Glutamatergic neuron (in vitro differentiated cells): ENCODE results near the gene COL2A1. TPM values are rescaled to one million over a fixed set of nuclear protein-coding genes. Genes with fewer than 3 reads are reported as not detected.

Experiments used
- DNase-seq: peaks from one replicate; pipeline ENCODE4 v3.0.0; 2022
- H3K27ac Mint-ChIP-seq: one replicate; pipeline ENCODE4 v1.8.0; 2020; ENCODE audit warnings: mild to moderate bottlenecking, mixed read lengths, inconsistent platforms; ENCODE audit not compliant: unreplicated experiment
- H3K27me3 Mint-ChIP-seq: one replicate; pipeline ENCODE4 v1.8.0; 2020; ENCODE audit warnings: mild to moderate bottlenecking, moderate library complexity, mixed read lengths, inconsistent platforms; ENCODE audit not compliant: unreplicated experiment
- H3K36me3 Mint-ChIP-seq: one replicate; pipeline ENCODE4 v1.8.0; 2020; ENCODE audit warnings: mild to moderate bottlenecking, mixed read lengths, inconsistent platforms; ENCODE audit not compliant: unreplicated experiment
- H3K4me1 Mint-ChIP-seq: one replicate; pipeline ENCODE4 v1.8.0; 2020; ENCODE audit warnings: mild to moderate bottlenecking, low read depth, mixed read lengths, inconsistent platforms; ENCODE audit not compliant: unreplicated experiment
- H3K4me3 Mint-ChIP-seq: one replicate; pipeline ENCODE4 v1.8.0; 2020; ENCODE audit warnings: mild to moderate bottlenecking, mixed read lengths, inconsistent platforms; ENCODE audit not compliant: unreplicated experiment
- H3K9me3 Mint-ChIP-seq: one replicate; pipeline ENCODE4 v1.8.0; 2020; ENCODE audit warnings: mild to moderate bottlenecking, moderate library complexity, mixed read lengths, inconsistent platforms; ENCODE audit not compliant: unreplicated experiment
- total RNA-seq: library from RNA; stranded (reverse); fragmentation: NEBNext Ultra II Directional; extraction: Animal tissue kit (Norgen Biotek cat#: 25700); gene quantifications from one replicate; pipeline ENCODE4 v1.2.1, GENCODE V29; 2021; ENCODE audit not compliant: unreplicated experiment
- TF ChIP-seq, protein P1 (sequence below): fragments of 200-600 bp; sonication (generic); IDR thresholded peaks from one replicate; pipeline ENCODE4 v1.5.0; 2021; ENCODE audit not compliant: partially characterized antibody, unreplicated experiment

The COL2A1 gene
- total RNA-seq, 1 donor from 2014 or later, result 0.34 TPM

DNA sequence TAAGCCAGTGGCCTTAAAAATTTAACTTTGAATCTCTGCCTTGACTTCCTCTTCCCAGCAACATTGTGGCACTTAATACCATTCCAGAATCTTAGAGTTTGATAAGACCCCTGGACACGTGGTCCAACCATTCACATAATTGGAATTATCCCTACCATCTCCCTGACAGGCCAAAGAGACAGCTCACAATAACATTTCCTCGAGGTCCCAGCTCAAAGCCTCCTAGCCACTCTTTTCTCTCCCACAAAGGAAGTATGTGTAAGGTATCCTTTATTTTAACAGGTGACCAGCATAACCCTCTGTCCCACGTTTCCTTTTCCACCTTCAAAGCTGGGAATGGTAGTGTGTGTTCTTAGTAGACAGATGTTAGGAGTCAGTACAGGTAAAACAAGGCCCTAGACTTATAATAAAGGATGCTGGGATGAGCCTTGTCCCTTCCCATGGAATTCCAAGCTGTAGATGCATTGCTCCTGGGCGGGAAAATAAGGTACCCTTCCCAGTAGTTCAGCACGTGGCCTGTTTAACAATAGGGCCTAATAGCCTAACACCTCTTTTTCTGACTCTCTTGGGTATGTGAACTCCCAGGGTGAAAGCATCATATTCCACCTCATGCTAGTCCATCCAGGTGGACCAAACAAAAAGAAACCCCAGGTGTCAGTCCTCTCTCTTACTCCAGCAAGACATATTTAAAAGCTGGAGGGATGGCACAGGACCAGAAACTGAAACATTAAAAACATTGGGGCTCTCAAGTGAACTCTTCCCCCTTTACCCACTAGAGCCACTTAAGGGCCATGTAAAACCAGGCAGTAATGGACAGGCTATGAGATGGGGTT is 37.5 kb upstream of the COL2A1 start:
- H3K4me3 Mint-ChIP-seq, result no peak overlapping the region
- DNase-seq, result no peak
- H3K36me3 Mint-ChIP-seq, result no peaks in the 10 kb centered on the region
- H3K27me3 Mint-ChIP-seq, result no peaks in the 10 kb centered on the region
- peaks cover 6% of the 10 kb centered on the region for H3K4me1 Mint-ChIP-seq
- TF ChIP-seq, protein P1, sequence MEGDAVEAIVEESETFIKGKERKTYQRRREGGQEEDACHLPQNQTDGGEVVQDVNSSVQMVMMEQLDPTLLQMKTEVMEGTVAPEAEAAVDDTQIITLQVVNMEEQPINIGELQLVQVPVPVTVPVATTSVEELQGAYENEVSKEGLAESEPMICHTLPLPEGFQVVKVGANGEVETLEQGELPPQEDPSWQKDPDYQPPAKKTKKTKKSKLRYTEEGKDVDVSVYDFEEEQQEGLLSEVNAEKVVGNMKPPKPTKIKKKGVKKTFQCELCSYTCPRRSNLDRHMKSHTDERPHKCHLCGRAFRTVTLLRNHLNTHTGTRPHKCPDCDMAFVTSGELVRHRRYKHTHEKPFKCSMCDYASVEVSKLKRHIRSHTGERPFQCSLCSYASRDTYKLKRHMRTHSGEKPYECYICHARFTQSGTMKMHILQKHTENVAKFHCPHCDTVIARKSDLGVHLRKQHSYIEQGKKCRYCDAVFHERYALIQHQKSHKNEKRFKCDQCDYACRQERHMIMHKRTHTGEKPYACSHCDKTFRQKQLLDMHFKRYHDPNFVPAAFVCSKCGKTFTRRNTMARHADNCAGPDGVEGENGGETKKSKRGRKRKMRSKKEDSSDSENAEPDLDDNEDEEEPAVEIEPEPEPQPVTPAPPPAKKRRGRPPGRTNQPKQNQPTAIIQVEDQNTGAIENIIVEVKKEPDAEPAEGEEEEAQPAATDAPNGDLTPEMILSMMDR, result no peak
- H3K9me3 Mint-ChIP-seq, result no peaks in the 10 kb centered on the region
- no peak overlapping the region for H3K27ac Mint-ChIP-seq

DNA sequence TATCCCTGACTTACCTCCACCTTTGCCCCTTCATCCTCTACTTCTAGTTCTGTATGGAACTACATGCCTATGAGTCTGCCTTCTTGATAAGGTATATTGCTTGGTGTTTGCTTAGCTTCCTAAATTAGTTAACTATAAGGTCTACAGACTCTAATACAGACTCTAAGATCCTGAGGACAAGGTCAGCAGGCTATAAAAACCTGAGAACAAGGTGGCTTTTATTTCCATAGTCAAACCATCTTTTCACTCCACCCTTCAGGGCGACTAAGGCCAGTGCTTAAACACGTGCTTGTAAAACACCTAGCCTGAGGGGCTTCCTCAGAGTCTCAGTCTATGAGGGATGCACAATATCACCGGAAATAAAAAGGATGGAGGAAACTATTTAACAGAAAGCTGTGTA is 36.1 kb upstream of the COL2A1 start:
- H3K9me3 Mint-ChIP-seq, result no peaks in the 10 kb centered on the region
- TF ChIP-seq, protein P1, result no peak
- H3K4me1 Mint-ChIP-seq, result peaks cover 6% of the 10 kb centered on the region
- H3K4me3 Mint-ChIP-seq, result no peak overlapping the region
- no peaks in the 10 kb centered on the region for H3K36me3 Mint-ChIP-seq
- no peak overlapping the region for H3K27ac Mint-ChIP-seq
- no peak for DNase-seq
- H3K27me3 Mint-ChIP-seq, result no peaks in the 10 kb centered on the region

DNA sequence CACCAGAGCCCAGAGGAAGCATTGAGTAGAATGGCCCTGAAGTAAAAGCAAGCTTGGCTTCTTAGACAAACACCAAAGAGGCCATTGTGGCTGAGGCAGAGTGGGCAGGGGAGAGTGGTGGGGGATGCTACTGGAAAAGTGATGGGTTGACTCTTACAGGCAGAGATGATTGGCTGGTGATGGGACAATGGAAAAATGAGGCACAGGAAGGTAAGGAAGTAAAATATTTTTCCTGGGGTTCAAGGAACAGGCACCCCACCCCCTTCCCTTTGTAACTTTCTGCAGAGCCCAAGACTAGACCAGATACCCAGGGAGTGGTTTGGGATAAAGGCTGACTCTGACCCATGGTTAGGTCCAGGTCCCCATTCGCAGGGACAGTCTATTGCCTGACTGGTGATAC is 34.9 kb upstream of the COL2A1 start:
- H3K27ac Mint-ChIP-seq, result no peak overlapping the region

DNA sequence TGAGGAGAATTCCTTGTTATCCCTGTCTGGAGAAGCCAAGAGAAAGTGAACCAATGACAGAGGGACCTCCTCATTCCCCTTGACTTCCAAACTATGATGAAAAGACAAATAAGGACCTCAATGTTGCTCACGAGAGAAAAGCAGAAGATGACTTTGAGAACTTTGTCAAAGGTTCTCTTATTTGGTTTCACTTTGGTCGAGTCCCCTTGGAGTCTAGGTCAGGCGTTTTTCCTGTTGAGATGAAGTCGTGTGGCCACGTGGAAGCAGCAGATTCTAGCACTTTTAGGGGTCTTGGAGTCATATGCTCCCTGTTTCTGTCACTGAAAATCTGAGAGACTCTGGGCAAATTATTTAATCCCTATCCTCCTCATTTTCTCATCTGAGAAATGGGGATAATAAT is 33.8 kb upstream of the COL2A1 start:
- Mint-ChIP-seq H3K27me3 (no peaks in the 10 kb centered on the region), H3K4me3 (no peak overlapping the region), H3K4me1 (peaks cover 6% of the 10 kb centered on the region), H3K36me3 (no peaks in the 10 kb centered on the region), H3K27ac (no peak overlapping the region), H3K9me3 (no peaks in the 10 kb centered on the region)
- DNase-seq, result no peak
- TF ChIP-seq, protein P1, result no peak

More for the DNA sequence above, 34.9 kb upstream of the COL2A1 start:
- H3K27me3 Mint-ChIP-seq, result no peaks in the 10 kb centered on the region
- no peaks in the 10 kb centered on the region for H3K36me3 Mint-ChIP-seq
- H3K4me1 Mint-ChIP-seq, result peaks cover 6% of the 10 kb centered on the region
- TF ChIP-seq, protein P1, result no peak
- no peak overlapping the region for H3K4me3 Mint-ChIP-seq
- H3K9me3 Mint-ChIP-seq, result no peaks in the 10 kb centered on the region
- DNase-seq, result no peak

DNA sequence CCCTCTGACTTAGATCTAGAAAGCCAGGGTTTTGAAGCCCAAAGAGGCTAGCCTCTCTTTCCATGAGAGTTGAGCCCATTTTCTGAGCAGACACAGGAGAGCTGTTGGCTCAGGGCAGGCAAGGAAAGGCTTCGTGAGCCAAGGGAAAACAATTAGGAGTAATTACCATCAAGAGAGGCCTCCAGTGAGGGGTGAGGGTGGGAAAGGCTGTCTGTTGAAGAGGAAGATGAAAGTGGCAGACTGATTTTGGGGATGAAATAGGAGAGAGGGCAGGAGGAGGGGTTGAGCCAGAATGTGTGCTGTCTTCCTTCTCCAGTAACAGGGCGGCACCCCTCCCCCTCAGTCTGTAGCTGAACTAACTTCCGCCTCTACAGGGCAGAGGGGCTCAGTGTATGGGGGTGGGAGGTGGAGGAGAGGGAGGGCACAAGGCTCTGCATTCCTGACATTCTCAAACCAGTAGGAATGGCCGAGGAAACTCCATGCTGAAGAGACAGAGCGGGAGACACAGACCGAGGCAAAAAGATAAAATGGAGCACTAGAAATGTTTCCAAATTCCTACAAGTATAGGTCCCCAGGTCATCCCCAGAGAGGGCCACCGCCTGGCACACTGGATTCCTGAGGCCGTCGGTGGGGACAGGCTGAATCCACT is 33.1 kb upstream of the COL2A1 start:
- no peak overlapping the region for H3K4me3 Mint-ChIP-seq
- no peak overlapping the region for H3K27ac Mint-ChIP-seq
- H3K27me3 Mint-ChIP-seq, result no peaks in the 10 kb centered on the region
- H3K36me3 Mint-ChIP-seq, result no peaks in the 10 kb centered on the region
- H3K4me1 Mint-ChIP-seq, result peaks cover 6% of the 10 kb centered on the region
- TF ChIP-seq, protein P1, result no peak
- no peak for DNase-seq
- H3K9me3 Mint-ChIP-seq, result no peaks in the 10 kb centered on the region
